Astrocyte of the cerebellum (primary cell): ENCODE measurements around the gene SMAD6.

ENCODE experiments used
- DNase-seq: peaks from one replicate; pipeline ENCODE4 v3.0.0-alpha.2; 2011; ENCODE audit warnings: low read depth
- H3K4me3 ChIP-seq: 2 replicates; pipeline ENCODE4 v1.5.1; 2011; ENCODE audit warnings: mild to moderate bottlenecking, low read depth, low read length, moderate library complexity
- CTCF ChIP-seq: IDR thresholded peaks from 2 replicates; pipeline ENCODE4 v1.5.1; 2012; ENCODE audit warnings: low read length, low read depth, moderate library complexity, mild to moderate bottlenecking; ENCODE audit errors: missing control alignments
- in situ Hi-C: cut with HindIII; loops from 2 replicates; pipeline ENCODE4 v1.10.0; 2017; ENCODE audit warnings: low sequenced_read_pairs

SMAD6 gene

GRCh38 chr15:66768987-66769386 is 67.0 kb downstream of the SMAD6 start:
- TF ChIP-seq CTCF: no peak
- DNase-seq: no peak
- H3K4me3 ChIP-seq: no peak overlapping the region
- in situ Hi-C loops: no loop called here

GRCh38 chr15:66770518-66771350 is 68.7 kb downstream of the SMAD6 start:
- no peak overlapping the region for H3K4me3 ChIP-seq
- no peak for DNase-seq
- no peak for TF ChIP-seq CTCF
- in situ Hi-C loops: no loop called here

GRCh38 chr15:66771351-66771650 is 69.3 kb downstream of the SMAD6 start:
- in situ Hi-C loops: no loop called here
- no peak for TF ChIP-seq CTCF

GRCh38 chr15:66772604-66773128 is 70.6 kb downstream of the SMAD6 start:
- no peak for TF ChIP-seq CTCF
- DNase-seq: no peak
- H3K4me3 ChIP-seq: no peak overlapping the region
- in situ Hi-C loops: no loop called here

More at GRCh38 chr15:66771351-66771650, 69.3 kb downstream of the SMAD6 start:
- no peak overlapping the region for H3K4me3 ChIP-seq
- DNase-seq: no peak

- no peak for DNase-seq
- in situ Hi-C loops: no loop called here
- no peak overlapping the region for H3K4me3 ChIP-seq
- TF ChIP-seq CTCF: no peak
Observed at GRCh38 chr15:66773129-66773873, 71.3 kb downstream of the SMAD6 start.

- H3K4me3 ChIP-seq: no peak overlapping the region
- no peak for DNase-seq
- TF ChIP-seq CTCF: peak; percentile 93
- in situ Hi-C loops: no loop called here
Observed at GRCh38 chr15:66774001-66774814, 72.2 kb downstream of the SMAD6 start.
